ENCODE results near the gene NTSR1. TPM values are rescaled to one million over a fixed set of nuclear protein-coding genes. Genes with fewer than 3 reads are reported as not detected.

NTSR1 gene
- total and polyA plus RNA-seq, 4 donors: 0.02 to 3.7 (median 0.76) TPM

- DNase-seq (no peak), ATAC-seq (ENCODE audit: insufficient read depth, low FRiP score) (peak; percentile 14)
- Histone ChIP-seq H3K9me3 (ENCODE audit: control insufficient read depth in 4 of 4, insufficient read depth in 3 of 4, low read length in 3 of 4) (no peaks in the 10 kb centered on the region), H3K27me3 (ENCODE audit: control insufficient read depth in 3 of 3, insufficient read depth in 3 of 3, low read length in 2 of 3) (no peaks in the 10 kb centered on the region), H3K4me3 (peak overlapping the region; percentile 98), H3K36me3 (ENCODE audit: control insufficient read depth in 4 of 4, insufficient read depth in 4 of 4, low read length in 4 of 4) (peaks cover 3 to 34% (median 21%) of the 10 kb centered on the region in 4 donors), H3K4me1 (ENCODE audit: control insufficient read depth in 5 of 5, insufficient read depth in 5 of 5, low read length in 5 of 5) (peaks cover 0 to 25% (median 6%) of the 10 kb centered on the region in 5 donors), H3K27ac (ENCODE audit: low read depth in 1 of 2, low read length in 1 of 2) (peak overlapping the region in 1 of 2 donors; percentile 73), H3K9ac (ENCODE audit: insufficient read depth in 1 of 2, low read length in 2 of 2) (peak overlapping the region in 1 of 2 donors; percentile 19)
- 12 to 24% methylated on average over 25 of the region's 25 CpGs for WGBS, 2 donors
- no peak for TF ChIP-seq CTCF (IDR thresholded peaks at IDR 0.05; ENCODE audit: control extremely low read depth, extremely low read depth)
Observed at GRCh38 chr20:62805711-62806382, 97.2 kb downstream of the NTSR1 start.

- DNase-seq: no peak
- Histone ChIP-seq H3K4me1 (ENCODE audit: control insufficient read depth in 5 of 5, insufficient read depth in 5 of 5, low read length in 5 of 5) (peaks cover 0 to 25% (median 6%) of the 10 kb centered on the region in 5 donors), H3K9me3 (ENCODE audit: control insufficient read depth in 4 of 4, insufficient read depth in 3 of 4, low read length in 3 of 4) (no peaks in the 10 kb centered on the region), H3K4me3 (no peak overlapping the region), H3K36me3 (ENCODE audit: control insufficient read depth in 4 of 4, insufficient read depth in 4 of 4, low read length in 4 of 4) (peaks cover 5 to 35% (median 21%) of the 10 kb centered on the region in 4 donors), H3K9ac (ENCODE audit: insufficient read depth in 1 of 2, low read length in 2 of 2) (no peak overlapping the region), H3K27ac (ENCODE audit: low read depth in 1 of 2, low read length in 1 of 2) (peak overlapping the region in 1 of 2 donors; percentile 73), H3K27me3 (ENCODE audit: control insufficient read depth in 3 of 3, insufficient read depth in 3 of 3, low read length in 2 of 3) (no peaks in the 10 kb centered on the region)
- no peak for TF ChIP-seq CTCF (IDR thresholded peaks at IDR 0.05; ENCODE audit: control extremely low read depth, extremely low read depth)
- WGBS, 2 donors: 75 to 81% methylated on average over 11 of the region's 11 CpGs
- no peak for ATAC-seq (ENCODE audit: insufficient read depth, low FRiP score)
Observed at GRCh38 chr20:62806383-62807050, 97.9 kb downstream of the NTSR1 start.

- DNase-seq: no peak
- H3K9ac ChIP-seq (ENCODE audit: insufficient read depth in 1 of 2, low read length in 2 of 2): no peak overlapping the region
- 89 to 91% methylated on average over 22 to 23 of the region's 23 CpGs for WGBS, 2 donors
- ATAC-seq (ENCODE audit: insufficient read depth, low FRiP score): no peak
- peaks cover 5 to 46% (median 23%) of the 10 kb centered on the region in 4 donors for H3K36me3 ChIP-seq (ENCODE audit: control insufficient read depth in 4 of 4, insufficient read depth in 4 of 4, low read length in 4 of 4)
- H3K27me3 ChIP-seq (ENCODE audit: control insufficient read depth in 3 of 3, insufficient read depth in 3 of 3, low read length in 2 of 3): no peaks in the 10 kb centered on the region
- TF ChIP-seq CTCF (IDR thresholded peaks at IDR 0.05; ENCODE audit: control extremely low read depth, extremely low read depth): no peak
- peaks cover 0 to 25% (median 6%) of the 10 kb centered on the region in 5 donors for H3K4me1 ChIP-seq (ENCODE audit: control insufficient read depth in 5 of 5, insufficient read depth in 5 of 5, low read length in 5 of 5)
- H3K4me3 ChIP-seq: no peak overlapping the region
- H3K9me3 ChIP-seq (ENCODE audit: control insufficient read depth in 4 of 4, insufficient read depth in 3 of 4, low read length in 3 of 4): no peaks in the 10 kb centered on the region
- no peak overlapping the region for H3K27ac ChIP-seq (ENCODE audit: low read depth in 1 of 2, low read length in 1 of 2)
Observed at GRCh38 chr20:62807444-62808210, 99.0 kb downstream of the NTSR1 start.
